Measurements from ENCODE around the gene ZNF736.
"Not testable (repeated sequence)": the region's sequence is repeated elsewhere in the genome, so short reads cannot be mapped to it uniquely, and the experiment has no call there.

ZNF736 gene

DNA sequence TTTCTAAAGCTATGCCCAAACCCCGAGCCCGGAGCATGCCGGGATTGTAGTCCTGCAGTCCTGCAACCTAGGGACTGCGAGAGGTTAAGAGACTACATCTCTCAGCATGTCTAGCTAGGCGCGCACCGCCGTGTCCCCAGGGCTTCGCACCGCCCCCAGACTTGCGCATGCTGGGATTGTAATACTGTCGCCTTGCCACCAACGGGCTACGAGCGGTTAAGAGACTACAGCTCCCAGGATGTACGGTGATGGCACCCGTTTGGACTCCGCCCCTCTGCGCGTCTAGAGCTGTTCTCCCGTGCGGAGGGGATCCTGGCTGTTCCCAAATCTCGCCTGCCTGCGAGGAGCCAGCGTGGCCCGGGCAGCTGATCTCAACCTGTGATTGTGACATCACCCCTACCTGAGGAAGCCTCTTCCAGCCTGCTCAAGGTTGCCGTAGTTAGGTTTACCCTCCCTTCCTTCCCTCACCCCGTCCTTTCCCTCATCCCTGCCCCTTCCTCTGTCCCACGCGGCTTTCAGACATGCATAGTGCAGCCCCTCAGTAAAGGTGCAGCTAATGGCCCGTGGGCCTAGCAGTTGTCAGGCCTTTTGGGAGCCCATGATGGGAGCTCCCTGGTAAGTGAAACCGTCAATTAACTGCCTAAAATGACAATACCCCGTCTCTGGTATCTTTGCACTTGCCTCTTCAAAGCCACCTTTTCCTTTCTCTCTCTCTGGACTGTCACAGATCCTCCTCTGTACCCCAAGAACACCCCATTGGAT, 6.3 kb upstream of the ZNF736 start:
- DNase-seq (ENCODE audit: low read depth): peak; percentile 69
- H3K4me3 ChIP-seq (ENCODE audit: low read length): peak overlapping the region; percentile 76
- TF ChIP-seq, protein P1, sequence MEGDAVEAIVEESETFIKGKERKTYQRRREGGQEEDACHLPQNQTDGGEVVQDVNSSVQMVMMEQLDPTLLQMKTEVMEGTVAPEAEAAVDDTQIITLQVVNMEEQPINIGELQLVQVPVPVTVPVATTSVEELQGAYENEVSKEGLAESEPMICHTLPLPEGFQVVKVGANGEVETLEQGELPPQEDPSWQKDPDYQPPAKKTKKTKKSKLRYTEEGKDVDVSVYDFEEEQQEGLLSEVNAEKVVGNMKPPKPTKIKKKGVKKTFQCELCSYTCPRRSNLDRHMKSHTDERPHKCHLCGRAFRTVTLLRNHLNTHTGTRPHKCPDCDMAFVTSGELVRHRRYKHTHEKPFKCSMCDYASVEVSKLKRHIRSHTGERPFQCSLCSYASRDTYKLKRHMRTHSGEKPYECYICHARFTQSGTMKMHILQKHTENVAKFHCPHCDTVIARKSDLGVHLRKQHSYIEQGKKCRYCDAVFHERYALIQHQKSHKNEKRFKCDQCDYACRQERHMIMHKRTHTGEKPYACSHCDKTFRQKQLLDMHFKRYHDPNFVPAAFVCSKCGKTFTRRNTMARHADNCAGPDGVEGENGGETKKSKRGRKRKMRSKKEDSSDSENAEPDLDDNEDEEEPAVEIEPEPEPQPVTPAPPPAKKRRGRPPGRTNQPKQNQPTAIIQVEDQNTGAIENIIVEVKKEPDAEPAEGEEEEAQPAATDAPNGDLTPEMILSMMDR (conservative IDR thresholded peaks at IDR 0.05; ENCODE audit: low read depth, low read length): no peak

DNA sequence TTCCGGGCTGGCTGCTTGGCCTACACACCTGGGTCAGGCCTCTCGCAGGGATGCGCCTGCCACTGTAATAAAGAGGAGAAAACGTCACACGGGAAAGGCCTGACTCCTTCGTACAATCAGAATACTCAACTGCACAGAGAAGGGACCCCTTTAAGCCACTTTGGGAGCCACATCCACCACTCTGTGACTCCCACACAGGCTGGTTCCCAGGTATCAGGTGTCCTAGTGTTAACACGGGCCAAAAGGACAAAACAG, 5.8 kb upstream of the ZNF736 start:
- H3K4me3 ChIP-seq (ENCODE audit: low read length): peak overlapping the region; percentile 76
- DNase-seq (ENCODE audit: low read depth): no peak
- TF ChIP-seq, protein P1 (conservative IDR thresholded peaks at IDR 0.05; ENCODE audit: low read depth, low read length): no peak

DNA sequence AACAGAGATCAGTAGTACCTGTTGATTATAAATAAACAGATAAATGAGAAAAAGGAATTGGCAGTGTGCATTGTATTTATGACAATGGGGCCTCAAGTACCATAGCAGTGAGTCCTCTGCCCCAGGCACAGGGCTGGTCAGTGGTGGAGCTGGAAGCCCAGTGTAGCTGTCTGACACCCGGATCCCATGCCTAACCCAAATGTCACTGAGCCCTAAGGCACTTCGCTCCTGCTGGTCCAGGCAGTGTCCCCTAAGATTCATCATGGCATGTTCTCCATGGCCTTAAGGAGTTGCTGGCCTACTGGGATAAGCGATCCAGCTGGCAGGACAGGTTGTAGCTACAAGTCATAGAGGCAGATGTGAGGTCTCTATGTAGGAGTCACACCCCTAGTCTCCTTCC, 3.3 kb upstream of the ZNF736 start:
- no peak for DNase-seq (ENCODE audit: low read depth)
- H3K4me3 ChIP-seq (ENCODE audit: low read length): no peak overlapping the region
- TF ChIP-seq, protein P1 (conservative IDR thresholded peaks at IDR 0.05; ENCODE audit: low read depth, low read length): no peak

DNA sequence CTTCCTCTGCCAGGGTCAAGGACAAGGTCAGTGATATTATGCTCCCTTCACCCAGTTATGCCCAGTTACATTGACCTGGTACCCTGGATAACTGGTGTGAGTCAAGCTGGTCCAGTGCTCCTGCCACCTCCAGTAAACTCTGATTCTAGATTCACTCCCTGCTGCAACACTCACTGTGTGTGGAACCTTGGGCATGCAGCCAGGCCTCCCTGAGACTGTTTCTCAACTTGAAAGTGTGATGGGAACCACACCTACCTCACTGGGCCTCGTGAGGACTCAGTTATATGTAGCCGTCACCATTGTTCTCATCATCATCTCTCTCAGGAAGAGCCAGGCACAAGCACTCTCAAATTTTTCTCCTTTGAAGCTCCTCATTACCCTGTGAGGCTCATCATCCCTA, 935 bp upstream of the ZNF736 start:
- no peak for DNase-seq (ENCODE audit: low read depth)
- TF ChIP-seq, protein P1 (conservative IDR thresholded peaks at IDR 0.05; ENCODE audit: low read depth, low read length): no peak
- H3K4me3 ChIP-seq (ENCODE audit: low read length): no peak overlapping the region

DNA sequence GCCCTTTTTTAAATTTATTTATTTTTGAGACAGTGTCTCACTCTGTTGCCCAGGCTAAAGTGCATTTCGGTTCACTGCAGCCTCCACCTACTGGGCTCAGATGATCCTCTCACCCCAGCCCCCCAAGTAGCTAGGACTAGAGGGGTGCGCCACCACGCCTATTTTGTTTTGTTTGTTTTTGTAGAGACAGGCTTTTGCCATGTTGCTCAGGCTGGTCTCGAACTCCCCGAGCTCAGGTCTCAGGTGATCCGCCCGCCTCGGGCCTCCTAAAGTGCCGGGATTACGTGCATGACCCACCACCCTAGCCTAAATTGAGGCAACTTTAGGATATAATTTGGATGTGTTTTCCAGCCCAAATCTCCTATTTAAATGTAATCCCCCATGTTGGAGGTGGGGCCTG, 805 bp downstream of the ZNF736 start:
- no peak for DNase-seq (ENCODE audit: low read depth)
- TF ChIP-seq, protein P1 (conservative IDR thresholded peaks at IDR 0.05; ENCODE audit: low read depth, low read length): no peak
- peak overlapping the region; percentile 98 for H3K4me3 ChIP-seq (ENCODE audit: low read length)

DNA sequence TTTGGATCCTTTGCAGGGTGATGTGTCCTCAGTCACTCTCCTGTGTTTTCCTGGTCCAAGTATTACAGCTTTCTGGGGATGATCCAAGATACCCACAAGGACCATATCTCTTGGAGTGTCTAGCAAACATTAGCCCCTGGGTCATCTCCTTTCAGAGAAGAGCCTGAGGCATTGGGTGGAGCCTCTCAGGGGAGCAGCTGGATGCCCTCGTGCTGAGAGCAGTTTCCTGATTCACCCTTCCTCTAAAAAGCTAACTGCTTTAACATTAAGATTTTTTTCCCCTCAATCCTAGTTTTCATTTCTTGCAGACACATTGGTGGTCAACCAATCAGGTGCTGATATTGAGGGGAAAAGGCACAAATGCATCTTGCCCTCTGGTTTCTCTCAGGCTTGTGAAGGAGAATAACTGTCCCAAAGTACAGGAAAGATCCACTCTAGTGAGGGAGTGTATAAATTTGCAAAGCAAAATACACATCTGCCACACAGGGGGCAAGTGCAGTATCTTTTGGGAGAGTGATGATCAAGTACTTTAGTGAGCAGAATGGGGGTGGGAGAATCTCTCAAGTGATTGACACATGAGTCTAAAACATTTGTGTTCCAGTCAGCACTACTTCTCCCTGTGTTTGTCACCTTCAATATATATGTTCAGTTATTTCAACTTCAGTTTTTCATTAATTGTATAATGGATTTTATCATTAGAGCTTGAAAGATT, 2.4 kb downstream of the ZNF736 start:
- not testable (repeated sequence) for DNase-seq (ENCODE audit: low read depth); H3K4me3 ChIP-seq (ENCODE audit: low read length)

DNA sequence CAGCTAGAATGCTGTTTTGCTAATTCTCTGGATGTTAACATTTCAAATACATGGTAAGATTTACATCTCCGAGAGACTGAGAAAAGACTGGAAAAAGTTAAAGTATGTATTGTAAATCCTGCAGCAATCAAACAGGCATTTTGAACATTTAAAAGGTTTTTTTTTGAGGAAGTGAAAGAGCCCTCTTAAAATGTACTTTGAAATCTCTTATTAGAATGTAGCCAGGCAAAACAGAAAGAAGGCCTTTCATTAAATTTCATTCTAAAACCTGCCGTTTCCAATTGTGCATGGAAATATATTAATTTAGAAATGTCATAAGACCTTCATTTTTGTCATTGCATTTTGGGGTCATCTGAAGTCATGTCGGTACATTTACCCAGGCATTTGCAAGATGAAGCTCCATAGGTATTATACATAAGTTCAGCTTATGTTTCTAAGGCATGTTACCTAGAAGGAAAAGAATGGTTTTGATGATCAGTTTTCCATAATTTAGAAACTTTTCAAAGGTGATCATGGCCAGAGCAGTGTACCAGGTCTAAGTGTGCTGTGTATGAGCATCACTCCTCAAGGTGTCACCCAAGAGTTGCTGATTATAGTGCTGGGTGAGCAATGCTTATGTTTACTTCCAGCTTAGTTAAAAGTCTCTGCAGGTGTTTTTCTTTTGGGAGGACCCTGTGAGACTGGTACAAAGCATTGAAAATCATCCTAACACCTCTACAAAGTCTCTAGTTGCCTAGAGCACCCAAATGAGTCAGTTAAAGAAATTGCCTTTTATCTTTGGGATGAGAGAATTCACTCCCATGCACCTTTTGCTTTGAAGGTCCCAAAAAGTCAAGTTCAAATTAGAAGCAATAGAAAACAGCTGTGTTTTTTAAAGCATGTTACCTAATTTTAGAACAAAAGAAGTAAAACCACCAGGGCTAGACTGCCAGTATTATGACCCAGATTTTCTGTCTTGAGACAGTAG, 7.1 kb downstream of the ZNF736 start:
- no peak for DNase-seq (ENCODE audit: low read depth)
- H3K4me3 ChIP-seq (ENCODE audit: low read length): no peak overlapping the region
- TF ChIP-seq, protein P1 (conservative IDR thresholded peaks at IDR 0.05; ENCODE audit: low read depth, low read length): no peak

DNA sequence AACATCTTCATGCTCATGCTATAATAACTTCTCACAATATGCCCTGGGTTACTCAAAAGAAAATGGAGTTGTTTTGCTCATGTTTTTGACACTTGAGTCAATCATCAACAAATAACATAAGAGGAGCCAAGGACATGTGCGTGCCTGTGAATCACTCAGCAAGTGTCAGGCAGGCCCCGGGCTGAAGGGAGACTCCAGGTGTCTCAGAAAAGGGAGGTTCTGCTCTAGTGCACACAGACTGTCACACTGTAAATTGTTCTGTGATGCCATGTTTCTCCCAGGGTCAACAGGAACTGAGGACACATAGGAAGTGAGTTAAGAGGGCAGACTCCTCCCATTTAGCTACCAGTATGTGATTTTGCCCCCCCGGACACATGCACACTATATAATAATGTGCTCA, 10.4 kb downstream of the ZNF736 start:
- H3K4me3 ChIP-seq (ENCODE audit: low read length); DNase-seq (ENCODE audit: low read depth): not testable (repeated sequence)

DNA sequence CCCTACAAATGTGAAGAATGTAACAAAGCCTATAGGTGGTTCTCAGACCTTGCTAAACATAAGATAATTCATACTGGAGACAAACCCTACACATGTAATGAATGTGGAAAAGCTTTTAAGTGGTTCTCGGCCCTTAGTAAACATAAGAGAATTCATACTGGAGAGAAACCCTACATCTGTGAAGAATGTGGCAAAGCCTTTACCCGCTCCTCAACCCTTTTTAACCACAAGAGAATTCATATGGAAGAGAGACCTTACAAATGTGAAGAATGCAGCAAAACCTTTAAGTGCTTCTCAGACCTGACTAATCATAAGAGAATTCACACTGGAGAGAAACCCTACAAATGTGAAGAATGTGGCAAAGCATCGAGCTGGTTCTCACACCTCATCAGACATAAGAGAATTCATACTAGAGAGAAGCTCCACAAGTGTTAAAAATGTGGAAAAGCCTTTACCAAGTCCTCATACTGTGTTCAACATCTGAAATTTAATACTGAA, 35.0 kb downstream of the ZNF736 start:
- DNase-seq (ENCODE audit: low read depth); H3K4me3 ChIP-seq (ENCODE audit: low read length): not testable (repeated sequence)

Data from retinal pigment epithelial cell (primary cell).